GM11168 (cell line): Measurements from ENCODE around the gene H1-8.

Experiments used
- in situ Hi-C: fragments of 300-500 bp; cut with MboI; formaldehyde crosslinking; loops from one replicate; pipeline ENCODE4 v1.12.0; 2022; ENCODE audit warnings: low sequenced_read_pairs; ENCODE audit not compliant: unreplicated experiment

The H1-8 gene

DNA sequence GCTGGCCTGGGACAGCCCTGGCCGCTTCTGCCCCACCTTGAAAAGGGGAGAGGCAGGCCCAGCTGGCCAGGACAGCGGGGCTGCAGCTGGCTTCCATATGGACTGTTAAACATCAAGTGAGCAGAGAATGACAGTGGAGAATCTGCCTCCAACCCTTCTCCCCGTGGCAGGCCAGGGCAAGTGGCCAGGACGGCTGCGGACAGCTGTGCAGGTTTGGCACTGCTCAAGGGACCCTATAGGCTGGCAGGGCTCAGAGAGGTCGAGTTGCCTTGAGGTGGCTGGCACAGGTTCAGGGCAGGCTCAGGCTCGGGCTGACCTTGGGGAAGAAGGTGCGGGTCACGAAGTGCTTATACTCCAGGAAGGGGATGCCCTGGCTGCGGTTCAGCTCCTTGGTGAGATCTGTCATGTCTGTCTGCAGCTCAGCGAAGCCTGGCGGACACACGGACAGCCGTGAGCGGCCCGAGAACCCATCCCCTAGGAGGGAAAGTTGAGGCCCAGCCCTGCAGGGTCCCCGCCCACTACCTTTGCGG lies 24.3 kb downstream of the H1-8 start:
- in situ Hi-C loops: no loop called here

DNA sequence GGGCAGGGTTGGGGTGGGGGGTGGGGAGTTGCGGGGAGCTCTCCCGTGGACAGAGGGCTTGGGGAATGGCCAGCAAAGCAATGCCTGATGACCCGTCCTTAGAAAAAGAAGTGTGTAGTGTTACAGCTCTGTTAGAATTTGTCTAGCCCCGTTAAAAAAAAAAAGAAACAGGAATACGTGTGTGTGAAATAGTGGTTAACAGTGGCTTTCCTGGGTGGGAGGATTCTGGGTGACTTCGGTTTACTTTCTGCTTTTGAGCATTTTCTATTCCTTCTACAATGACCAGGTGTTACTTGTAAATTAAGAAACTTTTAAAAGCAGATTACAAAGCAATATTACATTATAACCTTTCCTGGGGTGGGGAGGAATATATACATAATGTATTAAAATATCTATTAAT lies 25.0 kb downstream of the H1-8 start:
- in situ Hi-C loops: no loop called here

GRCh38 chr3:129569856-129570255 lies 26.9 kb downstream of the H1-8 start:
- in situ Hi-C loops: no loop called here

GRCh38 chr3:129571605-129572547 lies 28.9 kb downstream of the H1-8 start:
- in situ Hi-C loops: no loop called here

- in situ Hi-C loops: no loop called here
These were observed 29.6 kb downstream of the H1-8 start for GRCh38 chr3:129572603-129573002.

- in situ Hi-C loops: no loop called here
These were observed 30.5 kb downstream of the H1-8 start for GRCh38 chr3:129573493-129573892.

DNA sequence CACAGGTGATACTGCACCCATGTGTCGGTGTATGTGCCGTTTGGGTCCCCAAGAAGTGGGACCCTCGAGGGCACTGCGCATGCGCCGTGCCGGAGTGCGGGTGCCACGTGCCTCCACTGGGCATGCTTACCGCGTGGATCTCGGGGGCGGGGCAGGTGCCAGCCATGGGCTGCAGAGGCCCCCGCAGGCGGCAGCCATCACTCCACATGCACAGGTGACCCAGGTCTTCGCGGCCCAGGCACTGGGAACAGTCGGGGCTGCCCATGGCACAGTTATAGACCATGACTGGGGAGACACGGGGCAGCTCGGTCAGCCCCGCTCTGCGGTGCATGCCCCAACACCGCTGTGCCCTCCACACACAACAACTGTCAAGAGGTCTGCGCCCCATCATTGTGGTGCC lies 31.2 kb downstream of the H1-8 start:
- in situ Hi-C loops: no loop called here

- in situ Hi-C loops: no loop called here
These were observed 32.4 kb downstream of the H1-8 start for GRCh38 chr3:129575233-129575996.

GRCh38 chr3:129575997-129576384 lies 33.0 kb downstream of the H1-8 start:
- in situ Hi-C loops: no loop called here

GRCh38 chr3:129576514-129577352 lies 33.8 kb downstream of the H1-8 start:
- in situ Hi-C loops: no loop called here

DNA sequence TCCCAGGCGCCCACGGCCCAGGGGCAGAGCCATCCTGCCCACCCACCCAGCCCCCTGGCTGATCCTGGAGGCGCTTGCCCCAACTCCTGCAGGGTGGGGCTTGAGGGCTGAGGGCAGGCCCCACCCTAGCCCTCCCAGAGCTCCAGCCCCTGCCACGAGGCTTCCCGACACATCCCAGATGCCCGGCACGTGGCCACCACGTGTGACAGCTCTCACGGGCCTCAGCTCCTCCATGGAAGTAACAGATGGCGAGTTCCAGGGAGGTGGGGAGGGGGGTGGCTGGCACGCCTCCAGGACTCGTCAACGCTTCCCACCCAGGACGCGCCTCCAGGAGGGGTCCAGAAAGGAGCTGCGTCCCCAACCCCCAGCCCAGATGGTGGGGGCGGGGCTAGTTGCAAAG lies 34.4 kb downstream of the H1-8 start:
- in situ Hi-C loops: no loop called here

DNA sequence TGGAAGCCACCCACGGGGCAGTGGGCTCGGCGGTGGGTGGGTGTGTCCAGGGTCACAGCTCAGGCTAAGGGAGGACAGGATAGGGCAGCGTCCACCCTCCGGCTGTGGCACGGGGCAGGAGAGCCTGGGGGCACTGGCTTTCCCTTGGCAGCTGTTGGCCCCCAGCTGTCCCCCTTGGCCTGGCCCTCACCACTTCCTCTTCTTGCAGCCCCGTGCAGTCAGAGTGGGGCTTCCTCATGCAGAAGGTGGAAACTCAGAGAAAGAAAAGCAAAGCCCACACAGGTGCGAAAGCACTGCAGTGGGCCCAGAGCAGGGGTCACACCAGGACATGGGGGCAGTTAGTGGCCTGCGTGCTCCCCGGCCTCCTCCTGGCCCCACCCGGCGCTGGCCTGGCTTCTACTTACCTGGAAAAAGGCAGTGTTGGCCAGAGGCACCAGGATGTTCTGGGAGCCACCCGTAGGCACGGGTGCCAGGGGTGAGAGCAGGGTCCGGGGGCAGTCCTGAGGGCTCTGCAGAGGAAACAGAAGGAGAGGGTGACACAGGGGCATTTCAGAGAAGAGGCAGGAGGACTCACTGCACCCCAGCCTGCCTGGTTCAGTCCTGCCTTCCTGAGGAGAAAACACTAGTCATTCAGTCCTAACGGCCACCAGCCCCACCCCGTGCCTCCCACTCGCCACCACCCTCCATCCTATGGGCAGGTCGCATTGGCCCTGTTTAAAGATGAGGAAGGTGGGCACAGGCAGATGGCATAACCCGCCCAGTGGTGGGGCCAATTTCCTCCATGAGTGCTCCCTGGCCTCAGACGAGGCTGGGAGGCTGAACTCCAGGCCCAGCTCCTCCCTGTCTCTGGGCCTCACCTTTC lies 35.2 kb downstream of the H1-8 start:
- in situ Hi-C loops: no loop called here

- in situ Hi-C loops: no loop called here
These were observed 37.0 kb downstream of the H1-8 start for GRCh38 chr3:129579991-129580390.

DNA sequence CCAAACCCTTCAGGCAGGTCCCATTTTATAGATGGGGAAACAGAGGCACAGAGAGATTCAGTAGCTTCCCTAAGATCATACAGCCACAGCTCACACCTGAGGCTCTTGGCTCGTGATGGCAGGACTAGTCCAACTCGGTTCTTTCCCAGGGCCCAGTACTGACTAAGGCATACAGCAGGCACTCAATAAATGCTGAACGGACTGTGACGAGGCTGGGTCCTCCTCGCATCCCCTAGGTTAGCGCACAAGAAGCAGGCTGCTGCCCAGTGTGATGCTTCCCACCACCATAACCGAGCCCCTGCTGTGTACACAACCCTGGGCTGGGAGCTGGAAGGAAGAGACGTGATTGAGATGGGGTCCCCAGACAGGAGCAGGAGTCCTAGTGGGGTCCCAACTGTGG lies 38.6 kb downstream of the H1-8 start:
- in situ Hi-C loops: no loop called here

GRCh38 chr3:129582799-129583198 lies 39.8 kb downstream of the H1-8 start:
- in situ Hi-C loops: no loop called here

- in situ Hi-C loops: no loop called here
These were observed 40.3 kb downstream of the H1-8 start for GRCh38 chr3:129583289-129583688.

DNA sequence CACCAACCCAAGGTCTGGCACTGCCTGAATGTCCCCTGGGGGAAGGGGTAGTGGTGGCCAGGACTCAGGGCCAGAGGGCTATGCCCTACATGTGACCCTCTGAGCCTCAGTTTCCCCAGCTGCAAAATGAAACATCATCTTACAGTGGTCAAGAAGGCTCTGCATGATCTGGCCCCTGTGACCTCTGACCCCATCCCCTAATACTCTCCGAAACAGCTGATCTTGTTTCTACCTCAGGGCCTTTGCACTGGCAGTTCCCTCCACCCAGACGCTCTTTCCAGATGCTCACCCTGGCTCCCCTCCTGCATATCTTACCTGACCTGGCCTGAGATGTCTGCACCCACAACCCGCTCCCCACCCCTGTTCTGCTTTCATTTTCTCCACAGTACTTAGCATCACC lies 41.7 kb downstream of the H1-8 start:
- in situ Hi-C loops: no loop called here

GRCh38 chr3:129585949-129586657 lies 43.1 kb downstream of the H1-8 start:
- in situ Hi-C loops: no loop called here
